SKM-1 (cell line): ENCODE data around the gene TCIRG1.

Experiments
- DNase-seq: peaks from one replicate; lab custom pipeline; 2025; ENCODE audit not compliant: unreplicated experiment; lab: John Stamatoyannopoulos, UW

TCIRG1 gene

GRCh38 chr11:68004551-68005335 is 34.1 kb upstream of the TCIRG1 start:
- no peak for DNase-seq

DNA sequence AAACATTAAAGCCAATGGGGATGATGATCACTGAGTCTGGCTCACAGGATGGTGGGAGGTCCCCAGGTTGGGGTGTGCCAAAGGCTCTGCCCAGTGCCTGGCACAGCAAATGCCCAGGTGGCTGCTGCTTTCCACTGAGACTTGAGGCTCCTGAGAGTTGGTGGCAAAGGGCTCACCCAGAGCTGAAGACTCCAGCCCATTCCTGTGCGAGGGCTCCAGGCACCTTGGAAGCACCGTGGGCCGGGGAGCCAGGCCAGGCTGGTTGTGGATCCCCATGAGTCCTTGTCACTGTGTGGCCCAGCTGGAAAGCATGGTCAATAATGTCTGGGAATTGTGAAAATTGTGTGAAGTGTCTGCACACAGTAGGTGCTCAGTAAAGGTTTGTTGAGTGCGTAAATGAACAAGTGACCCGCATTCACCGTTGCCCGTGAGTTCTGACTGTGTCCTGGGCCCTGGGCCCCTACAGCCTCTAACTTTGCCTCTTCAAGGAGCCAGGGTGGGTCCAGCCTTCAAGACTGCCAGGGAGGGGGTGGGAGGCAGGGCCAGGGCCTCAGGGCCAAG is 32.1 kb upstream of the TCIRG1 start:
- DNase-seq: no peak

DNA sequence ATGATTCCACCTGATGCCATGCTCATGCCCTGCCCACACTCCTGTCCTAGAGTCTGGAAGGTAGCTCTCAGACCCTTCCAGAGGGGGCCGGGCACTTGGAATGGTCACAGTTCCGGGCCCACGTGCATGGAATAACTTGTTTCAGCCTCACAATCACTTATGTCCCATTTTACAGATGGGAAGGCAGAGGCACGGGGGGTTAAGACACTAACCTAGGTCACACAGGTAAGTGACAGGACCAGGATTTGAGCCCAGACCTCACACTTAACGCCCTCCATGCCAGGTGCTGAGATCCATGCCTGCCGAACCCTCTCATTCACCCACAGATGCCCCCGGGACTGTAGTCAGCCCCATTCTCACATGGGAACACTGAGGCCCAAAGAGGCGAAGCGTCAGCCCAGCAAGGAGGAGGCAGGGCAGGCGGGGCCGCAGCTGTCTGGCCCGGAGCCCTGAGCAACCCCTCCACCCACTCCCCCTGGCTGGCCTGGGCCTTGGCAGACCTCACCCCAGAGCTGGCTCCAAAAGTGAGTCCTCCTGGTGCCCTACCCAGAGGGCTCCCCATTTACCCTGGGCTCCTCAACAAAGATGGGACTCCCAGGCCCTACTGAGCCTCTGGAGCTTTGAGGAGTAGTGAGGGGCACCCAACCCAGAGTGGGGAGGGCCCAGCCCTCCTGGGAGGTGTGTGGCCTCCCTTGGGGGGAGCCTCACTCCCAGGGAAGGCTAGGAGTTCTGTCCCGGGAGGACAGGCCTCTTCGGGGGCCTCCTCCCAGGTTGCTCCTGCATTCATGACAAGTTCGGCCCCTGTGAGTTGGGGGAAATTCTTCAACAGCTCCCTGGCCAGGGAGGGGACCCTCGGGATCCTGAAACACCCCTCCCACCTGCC is 31.1 kb upstream of the TCIRG1 start:
- no peak for DNase-seq

- peak; percentile 38 for DNase-seq
These were observed 30.2 kb upstream of the TCIRG1 start for GRCh38 chr11:68008381-68009337.

DNA sequence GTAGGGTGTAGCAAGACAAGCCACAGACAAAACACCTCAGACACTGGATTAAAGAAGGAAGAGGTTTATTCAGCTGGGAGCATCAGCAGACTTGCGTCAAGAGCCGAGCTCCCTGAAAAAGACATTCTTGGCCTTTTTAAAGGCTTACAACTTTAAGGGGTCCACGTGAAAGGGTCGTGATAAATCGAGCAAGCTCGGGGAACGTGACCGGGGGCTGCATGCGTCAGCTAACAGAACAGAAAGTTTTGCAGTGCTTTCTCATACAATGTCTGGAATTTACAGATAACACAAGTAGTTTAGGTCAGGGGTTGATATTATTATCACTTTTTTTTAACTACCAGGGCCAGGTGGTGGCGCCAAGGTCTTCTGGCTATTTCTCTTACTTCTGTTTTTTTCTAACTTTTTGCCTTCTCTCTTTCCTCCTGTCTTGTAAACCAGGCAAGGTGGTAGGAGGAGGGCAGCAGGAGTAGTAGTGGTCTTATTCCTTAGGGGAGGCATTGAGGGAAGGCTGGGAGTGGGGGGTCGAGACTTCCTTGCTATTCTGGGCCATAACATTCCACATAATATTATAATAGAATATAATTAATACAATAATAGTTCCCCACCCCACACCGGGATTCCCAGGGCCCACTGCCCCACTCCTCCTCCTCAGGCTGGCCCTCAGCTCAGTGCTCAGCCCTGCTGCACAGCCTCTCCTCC is 29.3 kb upstream of the TCIRG1 start:
- DNase-seq: peak; percentile 36

GRCh38 chr11:68010090-68011041 is 28.5 kb upstream of the TCIRG1 start, which contains the start of gene ALDH3B1:
Gene ALDH3B1 (plus strand): TSS chr11:68010327. CDS start chr11:68015298, 4,971 bp downstream.
- peak; percentile 87 for DNase-seq

DNA sequence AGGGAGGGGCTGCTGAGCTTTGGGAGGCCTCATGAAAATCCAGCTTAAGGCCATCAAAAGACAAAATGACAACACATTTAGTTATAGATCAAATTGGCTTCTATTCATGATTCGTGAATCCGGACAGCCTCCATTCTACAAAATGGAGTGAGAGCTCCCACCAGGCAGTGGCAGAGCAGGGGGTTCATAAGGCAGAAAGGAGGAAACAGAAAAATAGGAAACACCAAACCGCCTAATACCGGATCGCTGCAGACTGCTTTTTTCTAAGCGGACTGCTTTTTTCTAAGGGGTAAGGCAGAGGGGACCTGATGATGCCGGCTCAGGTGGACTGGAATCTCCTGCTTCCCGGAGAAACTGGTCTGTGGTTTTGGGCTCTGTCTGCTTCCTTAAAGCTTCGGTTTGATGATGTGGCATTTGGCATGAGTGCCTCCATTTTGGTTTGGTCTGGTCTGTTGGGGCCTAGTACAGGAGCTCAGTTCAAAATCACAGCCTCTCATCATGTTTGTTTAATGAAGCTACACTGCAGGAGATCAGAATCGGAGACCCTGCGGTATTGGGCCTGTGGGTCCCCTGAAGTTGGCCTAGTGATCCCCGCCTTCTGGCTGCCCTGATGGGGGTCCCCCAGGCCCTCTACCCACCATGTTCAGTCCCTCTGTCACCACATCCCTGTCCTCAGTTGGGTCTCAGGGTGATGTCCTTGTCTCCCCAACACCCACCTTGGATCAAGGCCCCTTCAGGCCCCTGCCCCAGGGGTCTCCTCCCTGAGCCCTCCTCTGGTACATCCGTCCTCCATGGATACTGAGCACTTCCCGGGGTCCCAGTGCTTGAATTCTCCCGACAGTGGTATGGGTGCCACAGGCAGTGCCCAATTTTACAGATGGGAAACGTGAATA is 27.5 kb upstream of the TCIRG1 start:
- no peak for DNase-seq

- DNase-seq: no peak
These were observed 26.6 kb upstream of the TCIRG1 start for GRCh38 chr11:68012044-68012842.

- no peak for DNase-seq
These were observed 25.8 kb upstream of the TCIRG1 start for GRCh38 chr11:68012843-68013610.

- DNase-seq: no peak
These were observed 25.1 kb upstream of the TCIRG1 start for GRCh38 chr11:68013611-68014156.

DNA sequence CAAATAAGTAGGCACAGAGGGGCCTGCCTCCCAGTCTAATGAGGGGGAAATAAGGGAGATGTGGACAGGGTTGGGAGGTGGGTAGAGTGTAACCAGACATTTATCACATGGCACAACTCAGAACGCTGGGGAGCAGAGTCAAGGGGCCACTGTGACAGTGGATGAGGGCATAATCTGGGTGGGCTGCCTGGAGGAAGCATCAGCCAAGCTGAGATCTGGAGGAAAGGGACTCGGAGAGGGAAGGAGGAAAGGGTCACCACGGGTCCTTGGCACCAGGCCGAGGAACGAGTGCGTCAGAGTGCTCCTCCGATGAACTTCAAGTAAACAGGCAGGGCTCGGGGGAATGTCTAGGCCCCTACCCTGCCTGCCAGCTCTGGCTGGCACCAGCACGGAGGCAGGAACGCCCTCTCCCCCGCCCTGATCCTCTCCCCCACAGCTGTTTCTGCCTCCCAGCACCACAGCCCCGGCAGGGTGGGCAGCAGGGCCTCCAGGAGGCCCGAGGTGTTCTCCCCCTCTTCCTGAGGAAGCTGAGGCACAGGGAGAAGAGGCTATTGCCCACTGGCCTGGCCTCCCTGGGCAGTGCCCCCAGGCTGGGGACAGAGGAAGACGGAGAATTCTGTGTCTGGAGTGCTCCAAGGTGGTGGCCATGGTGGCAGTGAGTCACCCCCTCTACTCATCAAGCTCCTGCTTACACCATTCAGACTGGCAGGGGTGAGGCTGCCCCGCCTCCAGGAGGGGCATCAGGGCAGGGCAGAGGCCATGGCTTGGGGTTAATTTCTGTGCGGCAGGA is 24.5 kb upstream of the TCIRG1 start:
- DNase-seq: no peak

DNA sequence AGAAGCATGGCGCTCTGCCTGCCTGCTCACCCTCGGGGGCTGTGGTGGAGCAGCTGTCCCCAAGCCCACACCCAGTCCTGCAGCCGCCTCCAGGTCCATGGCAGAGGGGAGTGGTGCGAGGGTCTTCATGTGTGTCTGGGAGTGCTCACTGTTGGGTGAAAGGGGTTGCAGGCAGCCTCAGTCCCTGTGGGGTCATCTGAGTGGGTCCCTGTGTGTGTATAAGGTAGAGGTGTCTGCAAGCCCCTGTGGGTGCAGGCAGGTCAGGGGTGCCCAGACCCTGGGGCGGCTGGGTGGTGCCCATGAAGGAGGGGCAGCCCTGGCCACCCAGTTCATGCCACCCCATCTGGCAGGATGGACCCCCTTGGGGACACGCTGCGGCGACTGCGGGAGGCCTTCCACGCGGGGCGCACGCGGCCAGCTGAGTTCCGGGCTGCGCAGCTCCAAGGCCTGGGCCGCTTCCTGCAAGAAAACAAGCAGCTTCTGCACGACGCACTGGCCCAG is 23.8 kb upstream of the TCIRG1 start:
- DNase-seq: no peak

DNA sequence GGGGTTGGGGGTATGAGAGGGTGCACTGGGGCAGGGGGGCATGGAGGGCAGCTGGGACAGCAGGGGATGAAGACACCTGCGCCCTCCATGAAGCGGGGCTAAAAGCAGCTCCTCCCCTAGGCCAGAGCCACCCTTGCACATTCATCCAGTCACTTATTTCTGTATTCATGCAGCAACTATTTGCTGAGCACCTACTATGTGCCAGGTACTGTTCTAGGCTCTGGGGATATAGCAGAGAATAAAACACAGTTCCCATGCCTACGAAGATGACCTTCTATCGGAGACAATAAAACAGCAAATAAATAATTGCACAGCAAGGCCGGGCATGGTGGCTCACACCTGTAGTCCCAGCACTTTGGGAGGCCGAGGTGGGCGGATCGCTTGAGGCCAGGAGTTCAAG is 23.4 kb upstream of the TCIRG1 start:
- DNase-seq: no peak

DNA sequence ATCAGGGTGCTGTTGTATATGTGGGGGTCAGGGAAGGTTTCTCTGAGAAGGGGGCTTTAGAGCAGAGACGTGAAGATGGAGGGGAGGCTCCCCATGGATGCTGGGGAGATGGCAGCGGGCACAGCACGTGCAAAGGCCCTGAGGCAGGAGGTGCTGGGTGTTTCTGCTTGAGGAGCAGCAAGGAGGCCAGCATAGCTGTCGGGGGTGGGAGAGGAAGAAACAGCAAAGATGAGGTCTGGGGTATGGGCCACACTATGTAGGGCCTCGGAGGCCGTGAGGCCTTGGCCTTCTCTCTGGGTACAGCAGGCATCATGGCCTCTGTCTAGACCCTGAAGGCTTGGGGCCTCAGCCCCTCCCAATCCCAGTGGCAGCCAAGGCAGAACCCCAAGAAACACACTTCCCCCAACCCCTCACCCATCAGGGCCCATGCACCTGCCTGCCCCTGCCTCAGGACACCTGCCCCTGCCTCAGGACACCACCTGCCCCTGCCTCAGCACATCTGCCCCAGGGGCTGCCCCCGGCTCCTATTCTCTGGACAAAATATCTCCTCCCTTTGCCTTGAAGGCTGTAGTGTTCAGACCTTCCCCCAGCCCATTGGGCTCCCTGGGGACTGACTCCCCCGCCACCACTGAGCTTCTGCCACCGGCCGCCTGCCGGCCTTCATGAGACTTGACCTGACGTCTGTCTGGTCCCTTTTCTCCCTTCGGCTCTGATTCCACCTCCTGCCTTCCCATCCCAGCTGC is 22.5 kb upstream of the TCIRG1 start:
- DNase-seq: no peak
